Measurements from ENCODE around the gene TAF8. TPM values are rescaled to one million over a fixed set of nuclear protein-coding genes. Genes with fewer than 3 reads are reported as not detected.

The TAF8 gene
- total RNA-seq, 1 donor from 2014 or later: 26.0 TPM

GRCh38 chr6:42112351-42112750 is 62.0 kb downstream of the TAF8 start:
- Histone ChIP-seq H3K9me3 (no peaks in the 10 kb centered on the region), H3K27me3 (no peaks in the 10 kb centered on the region), H3K4me3 (no peak overlapping the region), H3K4me1 (no peaks in the 10 kb centered on the region), H3K27ac (no peak overlapping the region), H3K36me3 (no peaks in the 10 kb centered on the region)
- no peak for DNase-seq (ENCODE audit: low spot score in 2 of 2)
- no peak for TF ChIP-seq CTCF (IDR thresholded peaks at IDR 0.05)
- intact Hi-C loops (cut with DNase I): no loop called here

GRCh38 chr6:42113936-42114636 is 63.8 kb downstream of the TAF8 start:
- no peak overlapping the region for H3K4me3 ChIP-seq
- intact Hi-C loops (cut with DNase I): no loop called here
- no peaks in the 10 kb centered on the region for H3K4me1 ChIP-seq
- H3K27me3 ChIP-seq: no peaks in the 10 kb centered on the region
- DNase-seq (ENCODE audit: low spot score in 2 of 2): no peak
- no peaks in the 10 kb centered on the region for H3K36me3 ChIP-seq
- no peaks in the 10 kb centered on the region for H3K9me3 ChIP-seq
- no peak overlapping the region for H3K27ac ChIP-seq
- no peak for TF ChIP-seq CTCF (IDR thresholded peaks at IDR 0.05)

DNA sequence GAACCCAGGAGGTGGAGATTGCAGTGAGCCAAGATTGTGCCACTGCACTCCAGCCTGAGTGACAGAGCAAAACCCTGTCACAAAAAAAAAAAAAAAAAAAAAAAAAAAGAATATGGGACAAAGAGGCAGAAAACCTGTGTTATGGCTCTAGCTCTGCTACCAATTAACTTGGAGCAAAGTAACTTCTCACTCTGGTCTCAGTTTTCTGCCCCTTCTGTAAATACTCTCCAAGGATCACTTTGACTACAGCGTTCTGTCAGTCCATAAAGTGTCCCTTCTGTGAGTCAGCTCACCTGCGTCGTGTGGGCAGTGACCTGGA is 67.5 kb downstream of the TAF8 start:
- no peak for TF ChIP-seq CTCF (IDR thresholded peaks at IDR 0.05)
- DNase-seq (ENCODE audit: low spot score in 2 of 2): no peak
- intact Hi-C loops (cut with DNase I): no loop called here
- H3K4me1 ChIP-seq: no peaks in the 10 kb centered on the region
- H3K27me3 ChIP-seq: no peaks in the 10 kb centered on the region
- H3K27ac ChIP-seq: no peak overlapping the region
- no peaks in the 10 kb centered on the region for H3K36me3 ChIP-seq
- no peak overlapping the region for H3K4me3 ChIP-seq
- H3K9me3 ChIP-seq: no peaks in the 10 kb centered on the region

DNA sequence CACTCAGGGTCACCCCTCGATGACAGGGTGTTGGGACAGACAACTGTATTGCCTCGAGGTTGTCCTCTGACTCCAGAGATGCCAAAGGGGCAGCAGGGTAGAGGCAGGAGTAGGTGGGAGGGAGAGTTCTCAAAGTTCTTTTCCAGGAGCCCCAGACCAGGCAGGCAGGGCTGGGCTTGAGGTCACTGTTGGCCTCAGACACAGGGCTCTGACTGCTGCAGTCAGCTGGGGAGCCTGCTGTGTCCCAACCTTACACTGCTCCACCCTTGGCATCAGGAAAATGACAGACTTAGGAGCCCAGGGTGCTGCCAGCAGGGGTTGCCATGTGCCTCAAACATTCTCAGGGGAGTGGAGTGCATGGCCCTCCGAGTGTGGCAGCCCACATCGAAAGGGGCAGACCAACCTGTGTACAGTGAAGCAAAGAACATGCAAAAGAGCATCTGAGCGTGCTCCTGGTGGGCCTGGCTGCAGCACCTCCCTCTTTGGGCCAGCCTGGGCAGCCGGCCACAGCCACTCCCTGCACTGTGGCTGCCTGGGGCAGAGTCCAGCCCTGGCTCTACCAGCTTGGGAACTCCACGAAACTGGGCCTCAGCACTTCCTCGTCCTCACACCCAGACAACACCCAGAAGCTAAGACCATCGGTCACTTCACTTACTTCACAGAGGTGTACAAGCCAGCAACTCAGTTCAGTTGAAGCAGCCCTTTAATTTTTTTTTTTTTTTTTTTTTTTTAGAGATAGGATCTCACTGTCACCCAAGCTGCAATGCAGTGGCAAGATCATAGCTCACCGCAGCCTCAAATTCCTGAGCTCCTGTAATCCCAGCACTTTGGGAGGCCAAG is 68.1 kb downstream of the TAF8 start:
- H3K4me3 ChIP-seq: no peak overlapping the region
- no peak overlapping the region for H3K27ac ChIP-seq
- intact Hi-C loops (cut with DNase I): no loop called here
- no peaks in the 10 kb centered on the region for H3K27me3 ChIP-seq
- no peaks in the 10 kb centered on the region for H3K9me3 ChIP-seq
- no peak for TF ChIP-seq CTCF (IDR thresholded peaks at IDR 0.05)
- no peaks in the 10 kb centered on the region for H3K36me3 ChIP-seq
- DNase-seq (ENCODE audit: low spot score in 2 of 2): no peak
- no peaks in the 10 kb centered on the region for H3K4me1 ChIP-seq

GRCh38 chr6:42120895-42121865 is 70.9 kb downstream of the TAF8 start:
- Histone ChIP-seq H3K9me3 (no peaks in the 10 kb centered on the region), H3K4me1 (no peaks in the 10 kb centered on the region), H3K36me3 (no peaks in the 10 kb centered on the region), H3K27ac (no peak overlapping the region), H3K27me3 (no peaks in the 10 kb centered on the region), H3K4me3 (no peak overlapping the region)
- DNase-seq (ENCODE audit: low spot score in 2 of 2): no peak
- intact Hi-C loops (cut with DNase I): no loop called here
- TF ChIP-seq CTCF (IDR thresholded peaks at IDR 0.05): no peak
